Liver (tissue), 3 donors: ENCODE results near the gene UQCR11.

Experiments used
- NR2F2 ChIP-seq: IDR thresholded peaks from 2 replicates; pipeline ENCODE4 v1.6.1; 2016; ENCODE audit warnings: antibody characterized with exemption
- TF ChIP-seq, protein P1 (sequence below): fragments of 150-350 bp; IDR thresholded peaks from 2 replicates; pipeline ENCODE4 v1.5.1; 2017; ENCODE audit warnings: improper control_type of control experiment, low read depth, low read length; ENCODE audit not compliant: missing input control
- donor health status: healthy.
- donor health status: healthy.

GRCh38 chr19:1630811-1631210, 25.5 kb upstream of the UQCR11 start:
- TF ChIP-seq, protein P1, sequence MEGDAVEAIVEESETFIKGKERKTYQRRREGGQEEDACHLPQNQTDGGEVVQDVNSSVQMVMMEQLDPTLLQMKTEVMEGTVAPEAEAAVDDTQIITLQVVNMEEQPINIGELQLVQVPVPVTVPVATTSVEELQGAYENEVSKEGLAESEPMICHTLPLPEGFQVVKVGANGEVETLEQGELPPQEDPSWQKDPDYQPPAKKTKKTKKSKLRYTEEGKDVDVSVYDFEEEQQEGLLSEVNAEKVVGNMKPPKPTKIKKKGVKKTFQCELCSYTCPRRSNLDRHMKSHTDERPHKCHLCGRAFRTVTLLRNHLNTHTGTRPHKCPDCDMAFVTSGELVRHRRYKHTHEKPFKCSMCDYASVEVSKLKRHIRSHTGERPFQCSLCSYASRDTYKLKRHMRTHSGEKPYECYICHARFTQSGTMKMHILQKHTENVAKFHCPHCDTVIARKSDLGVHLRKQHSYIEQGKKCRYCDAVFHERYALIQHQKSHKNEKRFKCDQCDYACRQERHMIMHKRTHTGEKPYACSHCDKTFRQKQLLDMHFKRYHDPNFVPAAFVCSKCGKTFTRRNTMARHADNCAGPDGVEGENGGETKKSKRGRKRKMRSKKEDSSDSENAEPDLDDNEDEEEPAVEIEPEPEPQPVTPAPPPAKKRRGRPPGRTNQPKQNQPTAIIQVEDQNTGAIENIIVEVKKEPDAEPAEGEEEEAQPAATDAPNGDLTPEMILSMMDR = no peak
- no peak for TF ChIP-seq NR2F2
